GM18526 (cell line): ENCODE results near the gene RIC8A.

Experiments used
- POLR2A ChIP-seq: IDR thresholded peaks from 3 replicates; pipeline ENCODE4 v1.6.1; 2011; ENCODE audit not compliant: insufficient read length; ENCODE audit errors: extremely low read depth

The RIC8A gene

DNA sequence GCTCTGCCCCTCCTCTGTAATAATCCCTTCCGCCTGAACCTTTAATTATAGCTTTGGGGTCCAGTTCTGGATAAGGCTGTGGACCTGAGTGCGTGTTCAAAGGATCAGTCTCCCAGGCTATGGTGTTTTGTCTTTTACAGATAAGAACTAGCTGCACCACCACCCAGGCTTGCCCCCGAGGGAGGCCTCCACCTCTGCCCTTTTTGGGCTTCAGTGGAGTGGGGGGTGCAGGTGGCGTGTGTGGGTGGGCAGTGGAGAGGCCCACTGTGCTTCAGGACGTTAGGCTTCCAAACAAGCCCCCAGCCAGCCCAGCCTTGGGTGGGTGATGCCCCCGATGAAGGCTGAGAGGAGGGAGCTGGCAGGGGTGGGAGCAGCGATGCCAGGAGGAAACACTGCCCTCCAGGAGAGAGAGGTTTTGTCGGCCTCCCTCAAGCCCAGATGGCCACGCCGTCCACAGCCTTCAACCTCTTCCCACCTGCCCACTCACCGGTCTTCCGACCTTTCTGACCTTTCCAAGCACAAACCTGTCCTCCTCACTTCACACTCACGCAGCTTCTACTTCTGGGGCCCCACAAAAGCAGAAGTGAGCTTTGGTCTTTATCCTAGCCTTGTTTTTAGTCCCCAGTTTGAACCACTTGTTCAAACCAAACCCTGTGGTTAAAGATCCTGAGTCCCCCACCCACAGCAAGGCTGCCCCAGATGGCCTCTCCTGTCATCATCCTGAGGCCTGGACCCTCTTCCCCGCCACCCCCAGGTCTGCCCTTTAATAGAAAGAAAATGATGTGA, 49.6 kb downstream of the RIC8A start:
- no peak for TF ChIP-seq POLR2A

DNA sequence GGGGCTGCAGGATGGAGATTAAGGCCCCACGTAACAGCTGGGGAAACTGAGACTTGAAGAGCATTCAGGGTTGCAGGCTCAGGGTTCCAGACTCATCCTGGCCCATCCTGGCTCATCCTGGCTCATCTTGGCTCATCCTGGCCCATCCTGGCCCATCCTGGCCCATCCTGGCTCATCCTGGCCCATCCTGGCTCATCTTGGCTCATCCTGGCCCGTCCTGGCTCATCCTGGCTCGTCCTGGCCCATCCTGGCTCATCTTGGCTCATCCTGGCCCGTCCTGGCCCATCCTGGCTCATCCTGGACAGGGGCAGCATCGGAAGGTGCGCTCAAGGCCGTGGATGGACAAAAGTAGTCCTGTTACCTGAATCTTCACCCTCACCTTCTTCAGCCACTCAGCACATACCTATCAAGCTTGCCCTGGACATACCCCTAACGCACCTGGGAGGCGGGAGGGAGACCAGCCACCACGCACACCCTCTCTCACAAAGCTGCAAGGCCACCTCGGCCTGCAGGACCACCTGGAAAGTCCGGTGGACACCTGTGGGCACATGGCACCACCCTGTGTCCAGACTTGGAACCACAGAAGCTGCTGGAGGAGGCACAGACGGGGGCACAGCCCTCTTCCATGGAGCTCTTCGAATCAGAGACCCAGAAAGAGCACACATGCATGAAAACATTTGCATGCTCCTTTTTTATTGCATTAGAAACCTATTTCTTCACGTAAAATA, 50.4 kb downstream of the RIC8A start:
- TF ChIP-seq POLR2A, result no peak

DNA sequence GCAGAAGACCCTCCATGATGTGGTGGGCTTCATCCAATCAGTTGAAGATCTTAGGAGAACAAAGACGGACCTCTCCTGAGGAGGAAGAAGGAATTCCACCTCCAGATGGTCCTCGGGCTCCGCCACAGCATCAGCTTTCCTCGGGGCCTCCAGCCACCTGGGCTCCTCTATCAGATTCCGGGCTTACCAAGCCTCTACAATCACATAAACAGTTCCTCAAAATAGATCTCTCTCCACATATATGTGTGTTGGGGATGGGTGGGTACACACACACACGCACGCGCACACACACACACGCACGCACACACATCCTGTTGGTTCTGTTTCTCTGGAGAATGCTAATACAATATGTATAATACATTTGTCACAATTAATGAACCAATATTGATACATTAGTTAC, 51.9 kb downstream of the RIC8A start:
- TF ChIP-seq POLR2A, result no peak

DNA sequence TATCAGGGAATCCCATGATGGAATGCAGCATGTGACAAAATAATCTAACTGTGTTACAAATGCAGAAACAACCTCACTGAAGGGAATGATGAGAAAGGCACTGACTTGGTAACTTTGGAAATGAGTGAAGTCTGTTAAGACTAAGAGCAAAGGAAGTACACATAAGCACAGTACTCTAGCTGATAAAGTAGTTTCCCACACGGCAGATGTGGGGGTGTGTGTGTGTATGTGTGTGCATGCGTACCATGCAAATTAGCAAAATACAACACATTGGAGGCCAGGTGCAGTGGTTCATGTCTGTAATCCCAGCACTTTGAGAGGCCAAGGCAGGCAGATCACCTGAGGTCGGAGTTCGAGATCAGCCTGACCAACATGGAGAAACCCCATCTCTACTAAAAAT, 54.1 kb downstream of the RIC8A start:
- TF ChIP-seq POLR2A, result no peak
